Measurements from ENCODE around the gene SMIM5. TPM values are rescaled to one million over a fixed set of nuclear protein-coding genes. Genes with fewer than 3 reads are reported as not detected.

The SMIM5 gene
- total and polyA plus RNA-seq, 2 experiments from 2014 or later, result 0.08 TPM; not detected in 1

- Histone ChIP-seq H3K27me3 (replicated peaks; ENCODE audit: insufficient read depth) (no peaks in the 10 kb centered on the region), H3F3A (ENCODE audit: insufficient read depth) (no peaks in the 10 kb centered on the region), H3K4me2 (ENCODE audit: unreplicated experiment) (no peak overlapping the region), H2AFZ (no peak overlapping the region), H3K4me3 (no peak overlapping the region), H3K9me2 (ENCODE audit: insufficient read depth) (no peaks in the 10 kb centered on the region), H3K36me3 (ENCODE audit: low read depth) (no peaks in the 10 kb centered on the region), H3K9ac (no peak overlapping the region), H4K20me1 (ENCODE audit: insufficient read depth) (no peaks in the 10 kb centered on the region), H3K27ac (no peak overlapping the region), H3K9me3 (ENCODE audit: low read depth) (no peaks in the 10 kb centered on the region), H3K4me1 (ENCODE audit: insufficient read depth) (no peaks in the 10 kb centered on the region), H3K79me2 (ENCODE audit: insufficient read depth) (no peaks in the 10 kb centered on the region)
- TF ChIP-seq EZH2 (IDR thresholded peaks at IDR 0.05; ENCODE audit: insufficient read depth, poor library complexity, severe bottlenecking) (no peak), EZH2phosphoT487 (IDR thresholded peaks at IDR 0.05; ENCODE audit: insufficient read depth, low read depth) (no peak)
- no peak for DNase-seq
- 81 to 82% methylated on average over 9 of the region's 9 CpGs for WGBS, 2 experiments (ENCODE audit: low coverage in 1 of 2, low lambda C conversion rate in 2 of 2, missing lambda C conversion rate in 2 of 2)
- in situ Hi-C loops (cut with MboI), result no loop called here
These were observed 8.1 kb downstream of the SMIM5 start for GRCh38 chr17:75641343-75641742.

GRCh38 chr17:75642182-75642783, 9.0 kb downstream of the SMIM5 start:
- no peak for TF ChIP-seq EZH2 (IDR thresholded peaks at IDR 0.05; ENCODE audit: insufficient read depth, poor library complexity, severe bottlenecking)
- TF ChIP-seq EZH2phosphoT487 (IDR thresholded peaks at IDR 0.05; ENCODE audit: insufficient read depth, low read depth), result no peak
- Histone ChIP-seq H3K36me3 (ENCODE audit: low read depth) (no peaks in the 10 kb centered on the region), H3K79me2 (ENCODE audit: insufficient read depth) (no peaks in the 10 kb centered on the region), H3F3A (ENCODE audit: insufficient read depth) (no peaks in the 10 kb centered on the region), H3K9me3 (ENCODE audit: low read depth) (no peaks in the 10 kb centered on the region), H3K4me1 (ENCODE audit: insufficient read depth) (no peaks in the 10 kb centered on the region), H3K4me2 (ENCODE audit: unreplicated experiment) (no peak overlapping the region), H3K27me3 (replicated peaks; ENCODE audit: insufficient read depth) (no peaks in the 10 kb centered on the region), H3K9me2 (ENCODE audit: insufficient read depth) (no peaks in the 10 kb centered on the region), H4K20me1 (ENCODE audit: insufficient read depth) (no peaks in the 10 kb centered on the region), H3K9ac (no peak overlapping the region), H3K4me3 (no peak overlapping the region), H2AFZ (no peak overlapping the region), H3K27ac (no peak overlapping the region)
- DNase-seq, result no peak
- in situ Hi-C loops (cut with MboI), result no loop called here
- WGBS, 2 experiments (ENCODE audit: low coverage in 1 of 2, low lambda C conversion rate in 2 of 2, missing lambda C conversion rate in 2 of 2), result 97 to 98% methylated on average over 7 of the region's 7 CpGs

- no peak overlapping the region for H3K4me3 ChIP-seq
- no peak overlapping the region for H3K9ac ChIP-seq
- H3K4me2 ChIP-seq (ENCODE audit: unreplicated experiment), result no peak overlapping the region
- no peaks in the 10 kb centered on the region for H3K36me3 ChIP-seq (ENCODE audit: low read depth)
- H3F3A ChIP-seq (ENCODE audit: insufficient read depth), result no peaks in the 10 kb centered on the region
- TF ChIP-seq EZH2 (IDR thresholded peaks at IDR 0.05; ENCODE audit: insufficient read depth, poor library complexity, severe bottlenecking) (no peak), EZH2phosphoT487 (IDR thresholded peaks at IDR 0.05; ENCODE audit: insufficient read depth, low read depth) (no peak)
- no peak overlapping the region for H2AFZ ChIP-seq
- no peaks in the 10 kb centered on the region for H3K27me3 ChIP-seq (replicated peaks; ENCODE audit: insufficient read depth)
- no peaks in the 10 kb centered on the region for H3K9me2 ChIP-seq (ENCODE audit: insufficient read depth)
- H3K9me3 ChIP-seq (ENCODE audit: low read depth), result no peaks in the 10 kb centered on the region
- no peak overlapping the region for H3K27ac ChIP-seq
- WGBS, 2 experiments (ENCODE audit: low coverage in 1 of 2, low lambda C conversion rate in 2 of 2, missing lambda C conversion rate in 2 of 2), result 88 to 90% methylated on average over 17 of the region's 17 CpGs
- H3K79me2 ChIP-seq (ENCODE audit: insufficient read depth), result no peaks in the 10 kb centered on the region
- DNase-seq, result no peak
- no peaks in the 10 kb centered on the region for H4K20me1 ChIP-seq (ENCODE audit: insufficient read depth)
- H3K4me1 ChIP-seq (ENCODE audit: insufficient read depth), result no peaks in the 10 kb centered on the region
- in situ Hi-C loops (cut with MboI), result no loop called here
These were observed 9.8 kb downstream of the SMIM5 start for GRCh38 chr17:75642784-75643642.

GRCh38 chr17:75643643-75644017, 10.4 kb downstream of the SMIM5 start:
- no peaks in the 10 kb centered on the region for H3K9me3 ChIP-seq (ENCODE audit: low read depth)
- H2AFZ ChIP-seq, result no peak overlapping the region
- H3K27ac ChIP-seq, result no peak overlapping the region
- WGBS, 2 experiments (ENCODE audit: low coverage in 1 of 2, low lambda C conversion rate in 2 of 2, missing lambda C conversion rate in 2 of 2), result 90 to 91% methylated on average over 7 of the region's 7 CpGs
- no peak for DNase-seq
- no peak for TF ChIP-seq EZH2phosphoT487 (IDR thresholded peaks at IDR 0.05; ENCODE audit: insufficient read depth, low read depth)
- no peak for TF ChIP-seq EZH2 (IDR thresholded peaks at IDR 0.05; ENCODE audit: insufficient read depth, poor library complexity, severe bottlenecking)
- in situ Hi-C loops (cut with MboI), result no loop called here
- no peaks in the 10 kb centered on the region for H3F3A ChIP-seq (ENCODE audit: insufficient read depth)
- no peaks in the 10 kb centered on the region for H3K27me3 ChIP-seq (replicated peaks; ENCODE audit: insufficient read depth)
- no peaks in the 10 kb centered on the region for H3K9me2 ChIP-seq (ENCODE audit: insufficient read depth)
- no peaks in the 10 kb centered on the region for H3K79me2 ChIP-seq (ENCODE audit: insufficient read depth)
- no peaks in the 10 kb centered on the region for H3K4me1 ChIP-seq (ENCODE audit: insufficient read depth)
- H3K36me3 ChIP-seq (ENCODE audit: low read depth), result no peaks in the 10 kb centered on the region
- H4K20me1 ChIP-seq (ENCODE audit: insufficient read depth), result no peaks in the 10 kb centered on the region
- no peak overlapping the region for H3K4me2 ChIP-seq (ENCODE audit: unreplicated experiment)
- H3K4me3 ChIP-seq, result no peak overlapping the region
- H3K9ac ChIP-seq, result no peak overlapping the region

All from GM23248 (cell line).